ENCODE results near the gene AFAP1L1. TPM values are rescaled to one million over a fixed set of nuclear protein-coding genes. Genes with fewer than 3 reads are reported as not detected.

The AFAP1L1 gene
- polyA plus RNA-seq, 3 donors: 19.4 to 22.1 (median 21.0) TPM

- DNase-seq: peak; percentile 97
These were observed 73.7 kb downstream of the AFAP1L1 start, which contains the start of gene GRPEL2 for GRCh38 chr5:149345147-149345891. Gene GRPEL2, plus strand, starts transcription at chr5:149345499. Its CDS starts 41 bp downstream, at chr5:149345540.

DNA sequence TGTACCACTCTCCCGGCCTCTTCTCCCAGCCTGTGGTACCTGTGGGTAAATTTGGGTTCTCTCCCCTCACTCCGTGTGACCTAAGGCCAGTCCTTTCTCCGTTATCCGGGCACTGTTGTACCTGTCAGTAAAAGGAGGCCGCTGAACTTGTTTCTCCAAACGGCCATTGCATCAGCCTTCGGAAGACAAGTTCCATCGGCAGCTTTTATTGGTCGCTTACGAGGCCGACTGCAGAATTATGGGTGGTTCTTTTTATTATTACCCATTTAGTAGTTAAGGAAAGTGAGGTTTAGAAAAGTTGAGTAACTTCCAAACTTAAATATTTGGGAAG is 74.2 kb downstream of the AFAP1L1 start:
- DNase-seq: no peak

DNA sequence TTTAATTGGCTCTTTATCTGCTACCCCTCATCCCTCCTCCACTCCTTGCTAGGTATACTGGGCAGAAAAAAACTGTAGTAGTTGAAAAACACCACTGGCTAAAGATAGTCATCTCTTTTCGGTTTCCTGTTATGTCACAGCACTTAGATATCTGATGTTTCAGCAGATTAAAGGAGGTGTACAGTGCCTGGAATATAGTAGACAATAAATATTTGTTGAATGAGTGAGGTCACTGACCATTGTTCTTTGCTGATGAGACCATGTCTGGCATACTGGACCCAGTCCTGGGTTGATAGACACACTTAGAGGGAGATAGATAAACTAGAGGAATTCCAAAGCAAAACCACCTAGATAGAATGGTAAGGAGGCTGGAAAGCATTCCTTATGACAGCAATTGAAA is 76.9 kb downstream of the AFAP1L1 start:
- no peak for DNase-seq

DNA sequence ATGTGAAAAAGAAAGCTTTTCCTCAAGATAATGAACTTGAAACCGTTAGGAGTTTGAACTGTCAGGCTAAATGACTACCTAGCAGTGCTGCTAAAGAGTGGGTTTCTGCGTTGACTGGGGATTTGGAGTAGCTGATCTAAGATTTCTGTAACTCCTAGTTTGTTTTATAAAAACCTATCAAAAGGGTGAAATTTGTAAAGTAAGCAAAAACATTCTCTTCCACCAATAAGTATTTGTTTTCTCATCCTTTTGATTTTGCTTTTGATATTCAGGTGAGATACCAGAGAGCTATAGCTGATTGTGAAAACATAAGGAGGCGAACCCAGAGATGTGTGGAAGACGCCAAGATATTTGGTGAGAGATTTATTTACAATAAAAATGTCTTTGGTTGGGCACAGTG is 77.7 kb downstream of the AFAP1L1 start:
- no peak for DNase-seq

DNA sequence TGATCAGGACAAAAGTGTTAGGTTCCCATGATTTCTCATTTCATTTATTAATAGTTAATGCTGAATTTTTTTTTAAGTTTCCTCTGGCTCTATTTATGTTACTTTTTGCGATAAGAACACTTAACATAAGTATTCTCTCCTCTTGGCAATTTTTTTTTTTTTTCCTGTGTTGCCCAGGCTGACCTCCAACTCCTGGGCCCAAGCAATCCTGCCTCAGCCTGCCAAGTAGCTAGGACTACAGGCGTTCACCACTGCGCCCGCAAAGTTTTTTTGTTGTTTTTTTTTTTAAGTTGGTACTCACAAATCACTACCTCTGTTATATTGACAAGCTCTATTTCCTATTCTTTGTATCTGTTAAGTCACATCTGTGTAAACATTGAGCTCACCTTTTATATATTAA is 80.5 kb downstream of the AFAP1L1 start:
- no peak for DNase-seq

DNA sequence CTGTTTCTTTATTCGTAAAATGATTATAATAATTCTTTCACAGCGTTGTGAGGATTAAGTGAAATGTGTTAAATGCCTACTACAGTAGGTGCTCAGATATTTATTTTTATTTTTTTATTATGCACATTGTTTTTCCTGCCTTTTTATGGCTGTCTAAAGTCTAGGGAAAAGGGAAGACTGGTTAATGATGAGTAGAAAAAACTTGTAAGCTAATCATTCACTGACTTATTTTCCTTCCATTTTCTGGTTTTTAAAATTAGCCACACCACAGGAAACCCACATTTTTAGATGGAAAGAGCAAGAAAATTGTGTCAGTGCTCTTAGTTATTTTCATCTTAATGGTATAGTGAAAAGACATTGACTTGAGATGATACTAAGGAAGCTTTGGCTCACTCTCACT is 82.3 kb downstream of the AFAP1L1 start:
- no peak for DNase-seq

DNA sequence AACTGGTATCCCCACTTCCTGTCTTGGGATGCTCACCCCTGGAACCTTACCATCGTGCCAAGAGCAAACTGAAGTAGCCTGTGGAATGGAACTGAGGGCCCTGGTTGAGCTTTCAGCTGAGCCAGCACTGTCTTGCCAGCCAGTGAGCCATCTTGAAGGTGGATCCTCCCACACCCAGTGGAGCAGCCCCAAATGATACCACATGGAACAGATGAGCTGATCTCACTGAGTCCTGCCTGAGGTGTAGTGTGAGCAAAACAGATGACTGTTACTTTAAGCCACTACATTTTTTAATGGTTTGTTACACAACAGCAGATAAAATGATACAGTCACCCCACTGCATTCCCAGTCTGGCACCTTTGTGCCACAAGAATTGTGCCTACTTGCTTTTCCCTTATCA is 84.0 kb downstream of the AFAP1L1 start:
- no peak for DNase-seq

- DNase-seq: no peak
These were observed 84.7 kb downstream of the AFAP1L1 start for GRCh38 chr5:149356391-149356790.

DNA sequence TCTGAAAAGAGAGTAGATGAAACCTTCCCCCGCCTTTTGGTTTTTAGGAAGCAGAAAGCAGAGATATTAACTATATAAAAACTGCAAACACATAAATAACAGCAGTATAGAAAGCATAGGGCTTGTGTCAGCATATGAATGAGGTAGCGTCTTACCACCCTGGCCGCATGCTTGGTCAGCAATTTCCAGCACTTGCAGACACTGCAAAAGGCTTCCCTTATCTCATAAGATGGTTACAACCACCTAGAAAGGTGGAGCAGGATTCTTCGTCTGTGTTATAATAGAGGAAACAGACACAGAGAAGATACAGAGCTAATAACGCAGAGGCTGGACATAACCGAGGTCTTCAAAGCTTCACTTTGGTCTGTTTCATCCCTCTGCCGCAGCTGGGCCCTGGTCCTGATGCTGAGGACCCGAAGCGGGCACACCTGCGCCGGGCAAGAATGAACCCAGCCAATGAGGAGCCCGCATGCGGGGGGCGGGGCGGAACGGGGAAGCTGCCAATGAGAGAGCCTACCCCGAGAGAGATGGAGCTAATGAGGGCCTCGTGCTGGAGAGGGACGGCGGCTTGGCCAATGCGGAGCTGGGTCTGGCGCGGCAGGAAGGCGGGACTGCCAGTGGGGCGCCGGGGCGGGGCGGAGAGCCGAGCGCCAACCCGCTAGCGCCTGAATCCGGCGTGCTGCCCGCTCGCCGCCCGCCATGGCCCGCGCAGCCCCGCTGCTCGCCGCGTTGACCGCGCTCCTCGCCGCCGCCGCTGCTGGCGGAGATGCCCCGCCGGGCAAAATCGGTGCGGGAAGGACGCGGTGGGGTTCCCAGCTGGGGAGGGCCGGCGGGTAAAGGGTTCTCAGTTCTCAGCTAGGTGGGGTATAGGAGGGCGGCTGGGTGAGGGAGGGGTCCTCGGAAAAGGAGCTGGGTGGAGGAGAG is 86.0 kb downstream of the AFAP1L1 start, which contains the start of gene PCYOX1L:
TSS of gene PCYOX1L (plus strand) at position 677 of the 924 bp plus-strand sequence. CDS start at position 700, 23 bp downstream.
- DNase-seq: peak; percentile 94

GRCh38 chr5:149358294-149358651 is 86.6 kb downstream of the AFAP1L1 start:
- DNase-seq: no peak

- no peak for DNase-seq
These were observed 87.3 kb downstream of the AFAP1L1 start for GRCh38 chr5:149358868-149359495.

DNA sequence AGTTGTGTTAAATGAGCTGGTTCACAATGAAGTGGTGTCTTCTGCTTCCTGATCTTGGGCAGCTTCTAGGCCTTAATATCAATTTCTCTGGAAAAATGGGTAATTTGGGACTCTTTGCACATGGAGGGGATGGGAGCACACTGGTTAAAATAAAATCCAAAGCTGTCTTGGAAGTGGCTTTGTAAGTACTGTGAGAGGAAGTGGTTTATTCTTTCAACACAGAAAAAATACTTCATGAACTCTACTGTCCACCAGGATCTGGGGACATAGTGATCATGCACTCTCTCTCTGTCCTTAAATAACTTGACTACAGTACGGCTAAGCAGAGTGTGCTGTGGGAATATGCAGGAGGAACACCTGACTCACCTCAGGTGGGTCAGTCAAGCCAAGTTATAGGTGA is 88.6 kb downstream of the AFAP1L1 start:
- DNase-seq: no peak

DNA sequence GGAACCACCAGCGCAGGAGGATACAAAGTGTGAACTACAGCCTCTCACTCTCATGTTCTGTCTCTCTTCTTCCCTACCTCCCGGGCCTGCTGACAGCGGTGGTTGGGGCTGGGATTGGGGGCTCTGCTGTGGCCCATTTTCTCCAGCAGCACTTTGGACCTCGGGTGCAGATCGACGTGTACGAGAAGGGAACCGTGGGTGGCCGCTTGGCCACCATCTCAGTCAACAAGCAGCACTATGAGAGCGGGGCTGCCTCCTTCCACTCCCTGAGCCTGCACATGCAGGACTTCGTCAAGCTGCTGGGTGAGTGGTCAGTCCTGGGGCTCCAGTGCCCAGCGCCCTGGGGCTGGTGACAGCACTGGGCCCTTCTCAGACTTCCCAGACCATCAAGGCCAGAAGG is 90.9 kb downstream of the AFAP1L1 start:
- DNase-seq: no peak

DNA sequence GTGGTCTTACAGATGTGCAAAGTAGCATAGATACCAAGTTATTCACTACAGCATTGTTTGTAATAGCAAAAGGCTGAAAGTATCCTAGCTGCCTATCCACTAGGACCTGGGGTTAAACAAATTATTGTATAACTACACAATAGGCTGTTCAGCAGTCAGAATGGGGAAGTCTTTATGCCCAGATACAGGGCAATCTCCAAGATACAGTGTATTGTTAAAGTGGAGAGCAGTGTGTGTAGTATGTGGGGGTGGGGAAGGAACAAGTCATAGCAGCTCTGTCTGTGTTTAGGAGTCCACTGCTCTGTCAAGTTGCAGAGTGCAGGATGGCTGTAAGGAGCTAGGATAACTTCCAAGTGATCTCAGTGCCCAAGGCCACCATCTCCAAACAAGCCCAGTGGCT is 91.7 kb downstream of the AFAP1L1 start:
- DNase-seq: no peak

DNA sequence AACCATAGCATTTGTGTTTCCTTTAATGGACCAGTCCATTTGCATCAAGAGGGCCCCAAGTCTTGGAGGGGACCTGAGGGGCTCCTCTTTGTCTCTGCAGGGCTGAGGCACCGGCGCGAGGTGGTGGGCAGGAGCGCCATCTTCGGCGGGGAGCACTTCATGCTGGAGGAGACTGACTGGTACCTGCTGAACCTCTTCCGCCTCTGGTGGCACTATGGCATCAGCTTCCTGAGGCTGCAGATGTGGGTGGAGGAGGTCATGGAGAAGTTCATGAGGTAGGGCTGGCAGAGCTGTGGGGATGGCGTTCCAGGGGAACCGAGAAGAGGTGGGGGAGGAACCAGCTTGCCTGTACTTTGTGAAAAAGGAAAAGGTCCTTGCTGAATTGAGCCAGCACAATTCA is 92.3 kb downstream of the AFAP1L1 start:
- no peak for DNase-seq

DNA sequence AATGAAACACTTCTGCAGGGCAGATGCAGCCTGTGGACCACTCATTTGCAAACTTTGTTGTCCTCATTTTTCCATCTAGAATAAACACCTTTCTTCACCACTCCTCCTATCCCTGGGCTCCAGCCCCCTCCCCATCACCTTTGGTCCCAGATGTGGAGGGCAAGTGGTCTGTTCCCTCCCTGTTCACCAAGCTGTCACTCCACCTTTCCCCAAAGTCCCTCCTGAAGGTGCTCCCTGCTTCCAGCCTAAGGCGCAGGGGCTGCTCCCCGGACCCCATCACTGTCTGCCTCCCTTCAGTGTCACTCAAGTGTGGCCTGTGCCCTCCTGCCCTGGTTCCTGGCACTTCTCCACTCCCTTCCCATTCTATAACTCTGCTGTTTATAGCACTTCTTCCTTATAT is 93.1 kb downstream of the AFAP1L1 start:
- DNase-seq: no peak

GRCh38 chr5:149365418-149365817 is 93.8 kb downstream of the AFAP1L1 start:
- DNase-seq: no peak

DNA sequence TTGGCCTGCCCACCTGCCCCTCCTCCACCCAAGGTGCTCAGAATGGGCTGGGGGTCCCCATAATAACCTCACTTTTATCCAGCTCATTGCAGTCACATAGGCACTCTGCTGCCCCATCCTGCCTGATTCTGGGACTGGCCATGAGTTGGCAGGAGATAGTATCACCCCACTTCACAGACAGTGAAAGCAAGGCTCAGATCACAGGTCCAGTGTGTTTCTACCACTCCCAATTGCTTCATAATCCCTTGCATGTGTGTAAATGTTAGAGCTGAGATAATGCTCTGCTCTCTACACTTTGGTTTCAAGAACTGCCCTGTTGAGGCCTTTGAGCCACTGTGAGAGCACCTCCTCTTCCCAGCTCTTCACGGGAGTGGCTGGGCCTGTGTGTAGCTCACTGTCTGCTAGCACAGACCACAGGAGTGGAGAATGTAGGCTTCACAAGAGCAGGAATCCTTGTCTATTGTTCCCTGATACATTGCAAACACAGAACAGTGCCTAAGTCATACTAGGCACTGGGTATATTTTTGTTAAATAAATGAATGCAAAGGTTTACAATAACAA is 94.6 kb downstream of the AFAP1L1 start:
- no peak for DNase-seq

GRCh38 chr5:149367249-149367971 is 95.8 kb downstream of the AFAP1L1 start:
- peak; percentile 64 for DNase-seq

DNA sequence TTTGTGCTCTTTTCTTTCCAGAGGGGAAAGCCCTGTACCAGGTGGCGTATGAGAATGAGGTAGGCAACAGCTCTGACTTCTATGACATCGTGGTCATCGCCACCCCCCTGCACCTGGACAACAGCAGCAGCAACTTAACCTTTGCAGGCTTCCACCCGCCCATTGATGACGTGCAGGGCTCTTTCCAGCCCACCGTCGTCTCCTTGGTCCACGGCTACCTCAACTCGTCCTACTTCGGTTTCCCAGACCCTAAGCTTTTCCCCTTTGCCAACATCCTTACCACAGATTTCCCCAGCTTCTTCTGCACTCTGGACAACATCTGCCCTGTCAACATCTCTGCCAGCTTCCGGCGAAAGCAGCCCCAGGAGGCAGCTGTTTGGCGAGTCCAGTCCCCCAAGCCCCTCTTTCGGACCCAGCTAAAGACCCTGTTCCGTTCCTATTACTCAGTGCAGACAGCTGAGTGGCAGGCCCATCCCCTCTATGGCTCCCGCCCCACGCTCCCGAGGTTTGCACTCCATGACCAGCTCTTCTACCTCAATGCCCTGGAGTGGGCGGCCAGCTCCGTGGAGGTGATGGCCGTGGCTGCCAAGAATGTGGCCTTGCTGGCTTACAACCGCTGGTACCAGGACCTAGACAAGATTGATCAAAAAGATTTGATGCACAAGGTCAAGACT is 96.5 kb downstream of the AFAP1L1 start:
- DNase-seq: no peak

DNA sequence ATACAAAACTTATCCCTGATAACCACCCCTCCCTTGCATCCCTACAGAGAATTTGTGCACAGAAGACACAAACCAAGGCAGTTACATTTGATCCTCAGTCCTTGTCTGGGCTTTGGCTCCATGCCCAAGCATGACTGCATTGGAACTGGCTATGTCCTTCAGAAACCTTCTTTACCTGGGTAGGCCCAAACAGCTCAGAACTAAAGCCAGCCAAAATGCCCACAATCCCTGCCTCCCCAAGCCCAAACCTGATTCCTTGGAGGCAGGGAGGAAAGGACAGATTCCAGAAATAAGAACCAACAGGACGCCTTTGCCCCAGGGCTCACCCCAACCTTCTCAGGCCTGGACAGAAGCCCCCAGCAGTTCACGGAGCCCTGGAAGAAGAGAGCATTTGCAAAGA is 99.2 kb downstream of the AFAP1L1 start:
- DNase-seq: no peak
